Measurements from ENCODE around the gene TTC38.

Gene TTC38

DNA sequence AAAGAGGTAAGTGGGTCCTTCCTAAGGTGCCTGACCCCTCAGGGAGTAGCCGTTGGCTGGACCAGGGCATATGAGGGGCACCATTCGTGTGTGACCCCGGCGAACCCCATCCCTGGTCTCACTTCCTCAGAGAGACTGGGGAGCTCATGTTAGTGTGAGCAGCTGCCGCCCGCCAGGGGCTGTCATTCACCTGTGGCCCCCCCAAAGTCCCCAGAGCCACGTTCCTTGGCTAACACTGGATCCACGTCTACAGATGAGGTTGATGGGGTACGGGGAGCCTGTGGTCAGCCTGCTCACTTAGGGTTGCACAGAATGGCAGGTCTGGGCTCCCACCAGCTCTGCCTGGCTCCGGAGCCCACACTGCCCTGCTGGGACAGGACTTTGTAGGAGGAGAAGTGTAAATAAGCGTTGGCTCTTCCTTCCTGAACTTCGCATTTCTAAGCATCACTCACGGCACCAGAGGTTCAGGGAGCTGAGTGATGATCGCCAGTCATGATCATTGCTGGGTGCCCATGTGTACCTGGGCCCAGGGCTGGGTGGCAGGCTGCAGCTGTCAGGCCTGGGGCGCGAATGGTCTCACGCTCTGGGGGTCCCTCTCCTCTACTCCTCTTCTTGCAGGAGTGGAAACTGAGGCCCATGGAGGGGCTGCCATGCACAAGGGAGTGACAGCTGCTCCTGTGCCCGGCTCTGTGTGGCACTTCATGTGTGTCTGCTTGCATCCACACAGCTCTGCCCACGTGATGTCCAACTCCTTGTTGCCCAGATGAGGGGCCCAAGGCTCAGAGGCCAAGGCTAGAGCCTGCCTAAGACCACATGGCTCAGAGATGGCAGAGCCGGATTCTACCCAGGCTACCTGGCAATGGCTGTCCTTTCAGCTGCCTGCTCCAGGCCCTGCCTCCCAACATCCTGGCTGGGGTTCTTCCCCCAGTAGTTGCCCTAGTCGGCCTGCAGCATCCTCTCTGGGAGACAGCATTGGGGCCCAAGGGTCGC lies 11.1 kb downstream of the TTC38 start:
- no peaks in the 10 kb centered on the region for H3K4me1 ChIP-seq (ENCODE audit: insufficient read depth, low read length)
- H3K9ac ChIP-seq (ENCODE audit: low read depth, low read length), result no peak overlapping the region
- H3K9me3 ChIP-seq (ENCODE audit: control insufficient read depth, insufficient read depth, low read length), result no peaks in the 10 kb centered on the region
- H3K36me3 ChIP-seq (ENCODE audit: insufficient read depth, low read length), result no peaks in the 10 kb centered on the region

DNA sequence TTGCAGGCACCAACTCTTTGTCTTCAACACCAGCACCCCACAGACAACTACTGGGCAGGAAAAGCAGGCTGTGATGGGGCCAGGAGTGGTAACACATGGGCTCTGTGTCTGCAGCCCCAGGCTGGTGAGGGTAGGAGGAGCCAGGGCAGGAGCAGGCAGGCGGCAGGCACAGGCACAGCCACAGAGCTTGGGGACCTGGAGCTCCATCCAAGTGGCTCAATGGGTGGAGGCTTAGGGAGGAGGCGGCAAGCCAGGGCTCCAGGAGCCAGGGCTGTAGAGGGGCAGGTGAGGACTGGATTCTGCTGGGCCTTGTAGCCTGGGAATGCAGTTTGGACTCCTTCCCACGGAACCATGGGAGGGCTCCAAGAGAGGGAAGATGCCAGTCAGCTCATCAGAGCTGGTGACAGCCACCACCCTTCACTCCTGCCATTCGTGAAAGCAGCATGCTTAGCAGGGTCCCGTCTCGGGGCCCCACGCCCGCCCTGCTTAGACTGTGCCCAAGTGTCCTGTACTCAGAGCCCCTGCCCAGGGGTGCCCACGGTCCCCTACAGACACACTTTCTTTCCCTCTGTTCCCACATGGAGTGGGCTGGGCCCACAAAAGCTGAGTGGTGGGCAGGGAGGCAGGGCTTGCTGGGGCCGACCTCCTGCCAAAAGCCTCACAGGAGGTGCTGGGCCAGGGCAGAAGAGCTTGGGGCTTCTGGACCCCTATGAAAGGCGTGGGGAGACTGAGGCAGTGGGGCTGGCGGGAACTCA lies 12.4 kb downstream of the TTC38 start:
- no peaks in the 10 kb centered on the region for H3K36me3 ChIP-seq (ENCODE audit: insufficient read depth, low read length)
- H3K4me1 ChIP-seq (ENCODE audit: insufficient read depth, low read length), result no peaks in the 10 kb centered on the region
- H3K9ac ChIP-seq (ENCODE audit: low read depth, low read length), result no peak overlapping the region
- H3K9me3 ChIP-seq (ENCODE audit: control insufficient read depth, insufficient read depth, low read length), result no peaks in the 10 kb centered on the region

DNA sequence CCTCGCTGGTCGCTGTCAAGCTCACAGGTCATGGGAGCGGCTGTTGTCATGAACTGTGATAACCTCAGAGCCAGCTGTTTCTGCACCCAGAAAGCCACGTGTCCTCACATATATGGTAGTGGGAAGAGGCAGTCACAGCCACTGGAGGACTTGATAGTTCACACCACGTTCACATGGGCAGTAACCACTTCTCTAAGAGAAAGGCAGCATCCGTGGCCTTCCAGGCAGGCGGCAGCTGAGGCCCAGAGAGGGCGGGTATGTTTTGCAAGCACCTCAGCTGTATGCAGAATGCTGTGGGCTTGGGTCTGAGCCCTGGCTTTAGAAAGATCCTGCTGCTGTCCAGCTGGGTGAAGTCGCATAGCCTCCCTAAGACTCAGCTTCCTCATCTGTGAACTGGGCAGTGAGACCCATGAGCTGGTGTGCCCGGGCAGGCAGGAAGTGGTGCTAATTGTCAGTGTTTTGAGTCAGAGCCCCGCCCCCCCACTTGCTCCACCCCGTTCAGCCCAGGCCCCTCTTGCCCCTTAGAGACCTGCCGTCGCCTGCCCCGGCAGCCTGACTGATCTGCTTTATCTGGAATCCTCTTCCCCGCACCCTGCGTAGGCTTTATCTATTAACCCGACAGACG lies 13.3 kb downstream of the TTC38 start:
- H3K36me3 ChIP-seq (ENCODE audit: insufficient read depth, low read length), result no peaks in the 10 kb centered on the region
- H3K9ac ChIP-seq (ENCODE audit: low read depth, low read length), result no peak overlapping the region
- no peaks in the 10 kb centered on the region for H3K9me3 ChIP-seq (ENCODE audit: control insufficient read depth, insufficient read depth, low read length)
- H3K4me1 ChIP-seq (ENCODE audit: insufficient read depth, low read length), result no peaks in the 10 kb centered on the region

DNA sequence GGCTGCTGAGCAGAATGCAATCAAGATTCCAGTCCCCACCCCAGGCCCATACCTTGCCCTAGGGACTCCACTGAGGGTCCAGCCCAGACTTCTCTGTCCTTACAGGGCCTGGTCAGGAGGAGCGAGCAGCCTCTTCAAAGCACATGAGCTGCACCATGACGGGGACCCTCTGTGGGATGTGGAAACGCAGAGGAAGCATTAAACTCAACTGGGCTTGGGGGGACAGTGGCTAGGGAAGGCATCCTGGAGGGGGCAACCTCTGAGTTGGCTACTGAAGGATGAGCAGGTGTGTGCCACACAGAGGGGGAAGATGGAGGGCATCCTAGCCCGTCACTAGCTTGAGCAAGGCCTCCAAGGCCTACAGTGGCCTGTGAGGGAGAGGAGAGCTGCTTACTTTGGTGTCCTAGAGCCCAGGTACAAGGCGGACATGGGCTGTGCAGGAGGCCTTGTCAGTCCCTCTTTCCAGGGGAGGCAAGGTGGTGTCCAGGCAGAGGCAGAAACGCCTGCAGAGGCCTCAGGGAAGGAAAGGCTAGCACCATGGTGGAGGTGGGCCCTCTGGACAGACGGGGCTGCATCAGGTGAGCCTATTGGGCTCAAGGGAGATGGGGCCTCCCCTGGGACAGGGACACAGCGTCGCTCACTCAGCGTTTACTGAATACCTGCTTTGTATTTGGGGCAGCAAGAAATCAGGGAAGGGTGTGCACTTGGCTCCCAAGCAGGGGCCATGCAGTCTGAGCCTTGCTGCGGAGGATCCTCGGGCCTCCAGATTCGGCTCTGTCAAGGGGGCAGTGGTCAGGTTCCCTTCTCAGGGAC lies 14.3 kb downstream of the TTC38 start:
- Histone ChIP-seq H3K36me3 (ENCODE audit: insufficient read depth, low read length) (no peaks in the 10 kb centered on the region), H3K9me3 (ENCODE audit: control insufficient read depth, insufficient read depth, low read length) (no peaks in the 10 kb centered on the region), H3K9ac (ENCODE audit: low read depth, low read length) (no peak overlapping the region), H3K4me1 (ENCODE audit: insufficient read depth, low read length) (no peaks in the 10 kb centered on the region)

DNA sequence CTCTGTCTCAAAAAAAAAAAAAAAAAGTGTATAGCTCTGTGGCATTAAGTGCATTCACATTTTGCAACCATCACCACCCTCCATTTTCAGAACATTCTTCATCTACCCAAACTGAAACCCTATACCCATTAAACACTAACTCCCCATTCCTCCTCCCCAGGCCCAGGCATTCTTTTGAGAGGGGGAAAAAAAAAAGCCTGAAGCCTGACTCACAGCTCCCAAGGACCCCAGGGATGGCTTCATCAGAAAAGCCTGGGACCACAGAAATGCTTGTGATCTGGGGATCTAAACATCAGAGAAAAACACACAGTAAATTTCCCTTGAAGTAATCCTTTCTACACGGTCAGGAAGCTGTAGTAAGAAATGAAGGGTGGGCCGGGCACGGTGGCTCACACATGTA lies 18.2 kb downstream of the TTC38 start:
- no peaks in the 10 kb centered on the region for H3K36me3 ChIP-seq (ENCODE audit: insufficient read depth, low read length)
- no peaks in the 10 kb centered on the region for H3K4me1 ChIP-seq (ENCODE audit: insufficient read depth, low read length)
- H3K9me3 ChIP-seq (ENCODE audit: control insufficient read depth, insufficient read depth, low read length), result no peaks in the 10 kb centered on the region
- no peak overlapping the region for H3K9ac ChIP-seq (ENCODE audit: low read depth, low read length)

DNA sequence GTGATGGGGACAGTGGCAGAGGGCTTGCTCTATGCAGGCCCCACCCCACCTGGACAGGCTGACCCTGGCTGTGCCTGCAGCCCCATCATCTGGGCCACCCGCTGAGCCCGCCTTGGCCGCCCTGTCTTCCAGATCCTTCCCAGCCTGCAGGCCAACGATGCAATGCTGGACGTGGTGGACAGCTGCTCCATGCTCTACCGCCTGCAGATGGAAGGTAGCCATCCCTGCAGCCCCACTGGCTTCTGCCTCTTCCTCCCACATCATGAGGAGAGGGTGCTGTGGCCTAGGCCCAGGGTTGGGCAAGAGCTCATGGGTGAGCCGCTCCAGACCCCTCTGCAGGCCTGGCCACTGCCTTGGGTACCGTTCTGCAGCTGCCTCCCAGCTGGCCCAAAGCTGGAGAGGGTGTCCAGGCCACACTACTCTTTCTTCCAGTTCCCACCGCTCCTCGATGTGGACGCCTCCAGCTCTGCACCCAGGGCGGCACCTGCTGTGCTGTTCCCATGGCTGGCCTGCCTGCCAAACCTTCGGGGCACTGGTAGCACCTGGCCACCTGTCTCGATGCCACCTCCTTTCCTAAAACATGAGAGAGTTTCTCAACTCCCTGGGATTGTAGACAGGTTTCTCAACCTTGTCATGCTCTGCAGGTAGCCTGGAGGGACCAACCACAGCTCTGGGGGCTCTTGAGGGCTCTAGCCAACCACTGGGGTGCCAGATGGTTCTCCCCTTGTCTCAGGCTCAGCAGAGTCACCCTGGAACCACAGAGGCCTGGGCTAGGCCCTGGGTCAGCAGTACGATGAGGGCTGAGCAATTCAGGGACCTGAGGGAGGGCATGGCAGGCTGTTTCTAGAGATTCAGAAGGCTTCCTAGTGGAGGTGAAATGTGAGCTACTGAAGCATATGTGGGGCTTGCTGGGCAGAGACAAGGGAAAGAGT lies 19.4 kb downstream of the TTC38 start:
- Histone ChIP-seq H3K9ac (ENCODE audit: low read depth, low read length) (no peak overlapping the region), H3K36me3 (ENCODE audit: insufficient read depth, low read length) (no peaks in the 10 kb centered on the region), H3K9me3 (ENCODE audit: control insufficient read depth, insufficient read depth, low read length) (no peaks in the 10 kb centered on the region), H3K4me1 (ENCODE audit: insufficient read depth, low read length) (no peaks in the 10 kb centered on the region)

DNA sequence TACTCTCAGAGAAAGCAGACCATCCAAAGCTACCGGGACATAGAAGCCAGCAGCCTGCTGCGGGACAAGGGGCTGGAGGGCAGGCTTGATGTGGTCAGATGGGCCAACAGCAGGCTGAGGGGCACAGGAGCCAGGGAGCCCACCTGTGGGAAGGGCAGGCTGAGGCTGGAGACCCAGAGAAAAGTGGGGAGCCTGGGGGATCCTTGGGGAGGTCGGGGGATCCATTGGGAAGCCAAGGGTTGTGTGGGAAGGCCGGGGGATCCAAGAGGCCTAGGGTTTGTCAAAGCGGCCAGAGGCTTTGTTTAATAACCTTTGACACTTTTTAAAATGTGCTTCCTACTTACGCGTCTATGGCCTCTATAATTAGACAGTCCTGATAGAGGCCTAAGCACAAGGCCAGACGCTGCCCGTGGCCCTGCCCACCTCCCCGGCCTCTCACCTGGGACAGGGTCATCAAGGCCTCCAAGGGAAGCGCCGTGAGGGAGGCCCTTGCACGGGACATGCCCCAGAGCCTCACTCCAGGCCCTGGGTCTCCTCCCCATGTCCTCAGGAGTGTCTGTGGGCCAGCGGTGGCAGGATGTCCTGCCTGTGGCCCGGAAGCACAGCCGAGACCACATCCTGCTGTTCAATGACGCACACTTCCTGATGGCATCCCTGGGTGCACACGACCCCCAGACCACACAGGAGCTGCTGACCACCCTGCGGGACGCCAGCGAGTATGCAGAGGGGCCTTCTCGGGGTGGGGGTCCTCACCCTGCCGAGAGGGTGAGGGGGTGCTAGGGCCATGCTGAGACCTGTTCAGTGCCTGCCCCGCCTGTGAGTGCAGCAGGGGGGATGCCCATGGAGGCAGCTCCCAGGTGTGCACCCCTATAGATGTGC lies 20.3 kb downstream of the TTC38 start:
- Histone ChIP-seq H3K9ac (ENCODE audit: low read depth, low read length) (no peak overlapping the region), H3K4me1 (ENCODE audit: insufficient read depth, low read length) (no peaks in the 10 kb centered on the region; the same call in 1 of the 2 replicates), H3K9me3 (ENCODE audit: control insufficient read depth, insufficient read depth, low read length) (no peaks in the 10 kb centered on the region), H3K36me3 (ENCODE audit: insufficient read depth, low read length) (no peaks in the 10 kb centered on the region)

DNA sequence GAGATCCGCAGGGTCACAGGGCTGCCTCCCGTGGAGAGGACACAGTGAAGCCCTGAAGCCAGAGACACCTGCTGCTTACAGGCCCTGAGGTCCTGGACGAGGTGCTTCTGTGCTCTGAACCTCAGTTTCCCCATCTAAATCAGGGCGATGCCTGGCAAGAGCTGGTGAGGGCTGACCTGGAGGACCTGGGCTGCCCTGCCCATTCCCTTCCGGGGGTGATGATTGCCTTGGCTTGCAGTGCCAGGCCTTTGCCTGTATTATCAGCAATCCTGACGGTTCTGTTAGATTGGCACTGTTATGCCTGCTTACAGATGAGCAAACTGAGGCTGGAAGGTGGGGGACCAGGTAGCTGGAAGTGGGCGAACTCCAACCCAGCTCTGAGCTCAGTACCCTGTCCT lies 21.0 kb downstream of the TTC38 start:
- no peak overlapping the region for H3K9ac ChIP-seq (ENCODE audit: low read depth, low read length)
- no peaks in the 10 kb centered on the region for H3K9me3 ChIP-seq (ENCODE audit: control insufficient read depth, insufficient read depth, low read length)
- H3K4me1 ChIP-seq (ENCODE audit: insufficient read depth, low read length), result peaks cover 4% of the 10 kb centered on the region; the same call in 1 of the 2 replicates
- no peaks in the 10 kb centered on the region for H3K36me3 ChIP-seq (ENCODE audit: insufficient read depth, low read length)

DNA sequence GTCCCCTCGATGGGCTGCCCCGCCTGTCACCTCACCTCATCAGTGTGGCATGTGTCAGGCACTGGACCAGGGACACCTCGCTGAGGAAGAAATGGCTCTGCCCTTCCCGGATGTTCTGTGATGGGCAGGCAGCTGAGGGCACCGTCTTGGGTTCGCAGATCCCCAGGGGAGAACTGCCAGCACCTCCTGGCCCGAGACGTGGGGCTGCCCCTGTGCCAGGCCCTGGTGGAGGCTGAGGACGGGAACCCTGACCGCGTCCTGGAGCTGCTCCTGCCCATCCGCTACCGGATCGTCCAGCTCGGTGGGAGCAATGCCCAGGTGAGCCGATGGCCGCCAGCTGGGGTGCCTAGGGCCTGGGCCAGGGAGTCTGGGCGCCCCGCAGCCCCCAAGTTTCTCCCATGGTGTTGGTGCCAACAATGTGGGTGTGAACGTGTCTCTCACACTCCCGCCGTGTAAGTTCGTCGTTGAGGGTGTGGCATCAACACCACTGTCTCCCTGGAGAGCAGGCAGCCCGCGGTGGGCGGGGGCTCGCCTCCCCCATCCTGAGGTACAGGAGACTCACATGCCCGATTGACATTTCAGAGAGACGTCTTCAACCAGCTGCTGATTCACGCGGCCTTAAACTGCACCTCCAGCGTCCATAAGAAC lies 21.6 kb downstream of the TTC38 start:
- Histone ChIP-seq H3K9ac (ENCODE audit: low read depth, low read length) (no peak overlapping the region), H3K9me3 (ENCODE audit: control insufficient read depth, insufficient read depth, low read length) (no peaks in the 10 kb centered on the region), H3K4me1 (ENCODE audit: insufficient read depth, low read length) (peaks cover 4% of the 10 kb centered on the region; the same call in 1 of the 2 replicates), H3K36me3 (ENCODE audit: insufficient read depth, low read length) (no peaks in the 10 kb centered on the region)

DNA sequence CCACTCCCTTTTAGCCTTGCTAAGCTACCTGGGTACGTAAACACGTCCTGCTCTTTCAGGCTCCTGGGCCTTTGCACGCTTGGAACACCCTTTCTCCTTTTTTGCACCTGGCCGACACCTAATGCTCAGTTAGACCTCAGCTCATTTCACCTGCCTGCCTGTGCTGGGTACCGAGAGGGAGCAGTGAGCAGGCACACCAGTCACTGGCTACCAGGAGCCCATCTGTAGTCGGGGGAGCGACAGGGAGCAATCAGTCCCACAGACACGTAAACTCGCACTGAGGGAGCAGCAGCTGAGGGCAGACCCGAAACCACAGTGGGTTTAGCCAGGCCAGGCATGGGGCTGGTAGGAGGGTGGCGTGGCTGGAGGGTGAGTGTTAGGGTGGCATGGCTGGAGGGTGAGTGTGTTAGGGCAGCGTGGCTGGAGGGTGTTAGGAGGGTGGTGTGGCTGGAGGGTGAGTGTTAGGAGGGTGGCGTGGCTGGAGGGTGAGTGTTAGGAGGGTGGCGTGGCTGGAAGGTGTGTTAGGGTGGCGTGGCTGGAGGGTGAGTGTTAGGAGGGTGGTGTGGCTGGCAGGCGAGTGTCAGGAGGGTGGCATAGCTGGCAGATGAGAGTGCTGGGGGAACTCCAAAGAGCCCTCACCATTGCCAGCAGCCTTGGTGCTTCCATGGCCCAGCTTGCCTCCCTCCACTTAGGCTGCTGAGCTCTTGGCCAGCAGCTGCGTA lies 22.5 kb downstream of the TTC38 start:
- Histone ChIP-seq H3K4me1 (ENCODE audit: insufficient read depth, low read length) (peaks cover 4% of the 10 kb centered on the region; the same call in 1 of the 2 replicates), H3K9me3 (ENCODE audit: control insufficient read depth, insufficient read depth, low read length) (no peaks in the 10 kb centered on the region), H3K9ac (ENCODE audit: low read depth, low read length) (no peak overlapping the region), H3K36me3 (ENCODE audit: insufficient read depth, low read length) (no peaks in the 10 kb centered on the region)

DNA sequence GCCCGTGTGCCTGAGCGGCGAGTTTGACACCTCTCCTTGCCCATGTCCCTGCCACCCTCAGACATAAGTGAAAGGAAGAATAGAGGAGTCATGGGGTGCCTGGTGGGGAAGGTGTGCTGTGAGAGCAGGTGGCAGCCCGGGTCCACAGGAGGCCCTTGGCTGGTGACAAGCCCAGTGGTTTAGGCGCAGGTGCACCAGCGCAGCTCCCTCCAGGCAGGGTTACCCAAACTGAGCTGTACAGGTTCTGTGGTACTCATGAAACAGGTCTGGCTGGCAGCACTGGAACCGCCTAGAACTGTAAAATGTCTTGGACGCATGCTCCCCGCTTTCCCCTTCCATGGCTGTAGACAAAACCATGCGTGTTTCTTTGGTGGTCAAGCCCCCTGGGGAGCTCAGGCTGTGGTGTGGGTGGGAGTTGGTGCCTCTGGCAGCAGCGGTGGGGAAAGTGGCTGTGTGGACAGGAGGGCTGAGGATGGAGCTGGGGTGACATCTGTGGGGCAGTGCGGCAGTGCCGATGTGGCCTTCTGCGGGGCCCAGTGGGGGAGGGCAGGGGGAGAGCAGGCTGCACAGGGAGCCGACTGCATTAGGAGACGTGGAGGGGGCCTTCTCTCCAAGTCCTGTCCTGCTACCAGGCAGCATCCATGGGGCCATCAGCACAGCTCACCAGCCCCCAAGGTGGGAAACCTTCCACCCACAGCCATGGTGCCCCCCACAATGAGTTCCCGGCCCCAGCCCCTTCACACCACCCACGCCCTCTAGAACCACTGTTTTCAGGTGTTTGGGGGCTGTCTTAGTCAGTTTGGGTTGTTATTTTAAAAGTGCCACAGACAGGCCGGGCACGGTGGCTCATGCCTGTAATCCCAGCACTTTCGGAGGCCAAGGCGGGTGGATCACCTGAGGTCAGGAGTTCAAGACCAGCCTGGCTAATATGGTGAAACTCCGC lies 23.3 kb downstream of the TTC38 start:
- H3K4me1 ChIP-seq (ENCODE audit: insufficient read depth, low read length), result peaks cover 4% of the 10 kb centered on the region; the same call in 1 of the 2 replicates
- H3K9me3 ChIP-seq (ENCODE audit: control insufficient read depth, insufficient read depth, low read length), result no peaks in the 10 kb centered on the region
- H3K36me3 ChIP-seq (ENCODE audit: insufficient read depth, low read length), result no peaks in the 10 kb centered on the region
- H3K9ac ChIP-seq (ENCODE audit: low read depth, low read length), result no peak overlapping the region
